Right renal cortex interstitium (tissue), 3 donors: ENCODE data around the gene MDP1. TPM values are rescaled to one million over a fixed set of nuclear protein-coding genes. Genes with fewer than 3 reads are reported as not detected.
"Not testable (repeated sequence)": the region's sequence is repeated elsewhere in the genome, so short reads cannot be mapped to it uniquely, and the experiment has no call there.

Experiments
- DNase-seq, 3 donors: peaks; one replicate each; pipeline ENCODE4 v3.0.0-alpha.2; 2013; ENCODE audit warnings: low read depth in 3 of 3, low spot score in 2 of 3
- polyA plus RNA-seq, 3 donors: library from polyadenylated mRNA; unstranded; fragments of 120-200 nt; gene quantifications; one replicate each; pipeline ENCODE4 v1.2.1, GENCODE V29; 2013; ENCODE audit not compliant: insufficient read length in 3 of 3

The MDP1 gene
- polyA plus RNA-seq, 3 donors, result 10.2 to 12.9 (median 12.5) TPM

DNA sequence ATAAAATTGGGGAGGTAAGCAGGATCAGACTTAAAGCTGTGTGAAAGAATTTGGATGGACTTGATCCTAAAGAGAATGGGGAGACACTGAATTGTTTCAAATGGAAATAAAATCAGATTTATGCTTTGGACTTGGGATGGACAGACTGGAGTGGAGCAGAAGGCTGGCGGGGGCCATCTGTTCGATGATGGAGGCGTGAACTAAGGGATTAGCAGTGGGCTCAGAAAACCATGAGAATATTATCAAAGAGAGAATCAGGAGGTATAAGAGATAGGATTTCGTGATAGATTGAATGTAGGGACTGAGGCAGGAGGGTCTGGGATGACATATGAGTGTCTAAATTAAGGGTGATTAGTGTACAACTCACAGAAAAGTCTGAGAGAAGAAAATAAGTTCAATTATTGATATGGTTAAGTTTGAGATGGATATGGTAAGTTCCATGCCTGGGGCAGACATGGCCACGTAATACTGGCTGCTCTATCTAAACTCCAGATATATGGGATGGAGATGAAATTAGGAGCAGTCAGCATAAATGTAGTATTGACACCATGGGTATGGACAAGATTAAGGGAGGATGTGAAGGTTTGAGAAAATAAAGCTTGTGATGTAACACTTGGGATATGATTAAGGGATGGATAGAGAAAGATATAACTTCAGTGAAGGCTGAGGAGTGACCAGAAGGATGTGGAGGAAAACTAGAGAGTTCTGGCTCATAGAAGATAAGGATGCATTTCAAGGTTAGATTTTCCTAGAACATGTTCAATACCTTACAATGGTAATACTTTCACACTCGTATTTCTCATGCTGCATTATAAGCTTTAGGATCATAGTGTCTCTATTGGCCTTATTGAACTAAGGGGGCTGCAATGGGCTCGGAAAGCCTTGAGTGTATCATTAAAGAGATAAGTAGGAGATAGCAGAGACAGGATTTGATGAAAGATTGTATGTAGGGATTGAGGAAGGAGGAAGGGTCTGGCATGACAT, 11.4 kb downstream of the MDP1 start:
- DNase-seq, result no peak

DNA sequence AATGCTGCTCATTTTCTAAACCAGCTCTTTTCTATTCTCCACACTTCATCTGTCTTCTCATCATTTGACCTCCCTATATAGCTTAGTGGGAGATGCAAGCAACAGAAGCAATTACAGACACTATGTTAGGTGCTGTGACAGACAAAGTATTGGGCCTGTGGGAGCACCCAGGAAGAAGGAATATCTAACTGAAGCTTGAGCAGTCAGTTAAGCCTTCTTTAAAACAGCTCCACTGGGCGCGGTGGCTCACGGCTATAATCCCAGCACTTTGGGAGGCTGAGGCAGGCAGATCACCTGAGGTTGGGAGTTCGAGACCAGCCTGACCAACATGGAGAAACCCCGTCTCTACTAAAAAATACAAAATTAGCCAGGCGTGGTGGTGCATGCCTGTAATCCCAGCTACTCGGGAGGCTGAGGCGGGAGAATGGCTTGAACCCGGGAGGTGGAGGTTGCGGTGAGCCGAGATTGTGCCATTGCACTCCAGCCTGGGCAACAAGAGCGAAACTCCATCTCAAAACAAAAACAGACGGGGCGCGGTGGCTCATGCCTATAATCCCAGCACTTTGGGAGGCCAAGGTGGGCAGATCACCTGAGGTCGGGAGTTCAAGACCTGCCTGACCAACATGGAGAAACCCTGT, 12.5 kb downstream of the MDP1 start:
- DNase-seq, result not testable (repeated sequence)

DNA sequence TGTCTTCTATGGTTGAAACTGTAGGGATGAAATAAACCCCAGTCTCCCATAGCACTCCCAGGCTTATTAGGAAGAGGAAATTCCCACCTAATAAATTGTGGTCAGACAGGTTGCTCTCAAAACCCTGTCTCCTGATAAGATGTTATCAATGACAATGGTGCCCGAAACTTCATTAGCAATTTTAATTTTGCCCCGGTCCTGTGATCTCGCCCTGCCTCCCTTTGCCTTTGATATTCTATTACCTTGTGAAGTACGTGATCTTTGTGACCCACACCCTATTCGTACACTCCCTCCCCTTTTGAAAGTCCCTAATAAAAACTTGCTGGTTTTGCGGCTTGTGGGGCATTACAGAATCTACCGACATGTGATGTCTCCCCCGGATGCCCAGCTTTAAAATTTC, 13.3 kb downstream of the MDP1 start:
- DNase-seq, result not testable (repeated sequence)

DNA sequence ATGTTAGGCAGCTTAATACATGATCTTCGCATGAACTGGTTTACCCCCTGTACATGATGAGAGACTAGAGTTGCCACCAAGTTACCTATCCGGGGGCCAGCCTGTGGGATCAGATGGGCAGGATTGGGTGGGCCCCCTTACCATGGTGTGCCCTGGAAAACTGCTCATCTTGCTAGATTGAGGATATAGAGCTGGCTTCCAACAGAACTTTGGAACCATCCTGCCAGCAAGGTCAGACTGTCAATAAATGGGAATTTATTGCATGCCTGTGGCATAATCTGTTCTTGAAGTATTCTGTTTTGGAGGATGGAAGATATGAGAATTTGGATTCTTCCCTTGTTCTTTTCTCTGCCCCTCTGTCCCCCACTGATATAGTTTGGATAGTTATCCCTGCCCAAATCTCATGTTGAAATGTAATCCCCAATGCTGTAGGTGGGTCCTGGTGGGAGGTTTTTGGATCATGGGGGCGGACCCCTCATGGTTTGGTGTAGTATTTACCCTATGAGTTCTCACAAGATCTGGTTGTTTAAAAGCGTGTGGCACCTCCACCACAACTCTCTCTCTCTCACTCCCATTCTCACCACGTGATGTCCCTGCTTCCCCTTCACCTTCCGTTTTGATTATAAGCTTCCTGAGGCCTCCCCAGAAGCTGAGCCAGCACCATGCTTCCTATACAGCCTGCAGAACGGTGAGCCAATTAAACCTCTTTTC, 16.9 kb downstream of the MDP1 start:
- DNase-seq, result no peak

DNA sequence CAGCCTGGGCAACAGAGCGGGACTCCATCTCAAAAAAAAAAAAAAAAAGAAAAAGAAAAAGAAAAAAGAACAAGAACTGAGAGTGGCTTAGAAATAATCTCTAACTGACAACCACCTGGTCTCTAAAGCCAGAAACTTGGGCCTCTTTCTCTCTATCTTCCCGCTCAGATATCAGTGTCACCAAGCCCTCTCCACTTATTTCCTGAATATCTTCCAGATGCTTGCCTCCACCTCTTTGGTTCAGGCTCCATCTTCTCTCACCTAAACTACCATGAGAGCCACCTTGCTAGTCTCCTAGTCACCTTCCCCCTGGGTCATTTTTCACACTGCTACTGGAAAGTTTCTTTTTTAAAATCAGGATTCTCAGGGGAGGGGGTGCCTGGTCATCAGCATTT, 18.8 kb downstream of the MDP1 start:
- no peak for DNase-seq

DNA sequence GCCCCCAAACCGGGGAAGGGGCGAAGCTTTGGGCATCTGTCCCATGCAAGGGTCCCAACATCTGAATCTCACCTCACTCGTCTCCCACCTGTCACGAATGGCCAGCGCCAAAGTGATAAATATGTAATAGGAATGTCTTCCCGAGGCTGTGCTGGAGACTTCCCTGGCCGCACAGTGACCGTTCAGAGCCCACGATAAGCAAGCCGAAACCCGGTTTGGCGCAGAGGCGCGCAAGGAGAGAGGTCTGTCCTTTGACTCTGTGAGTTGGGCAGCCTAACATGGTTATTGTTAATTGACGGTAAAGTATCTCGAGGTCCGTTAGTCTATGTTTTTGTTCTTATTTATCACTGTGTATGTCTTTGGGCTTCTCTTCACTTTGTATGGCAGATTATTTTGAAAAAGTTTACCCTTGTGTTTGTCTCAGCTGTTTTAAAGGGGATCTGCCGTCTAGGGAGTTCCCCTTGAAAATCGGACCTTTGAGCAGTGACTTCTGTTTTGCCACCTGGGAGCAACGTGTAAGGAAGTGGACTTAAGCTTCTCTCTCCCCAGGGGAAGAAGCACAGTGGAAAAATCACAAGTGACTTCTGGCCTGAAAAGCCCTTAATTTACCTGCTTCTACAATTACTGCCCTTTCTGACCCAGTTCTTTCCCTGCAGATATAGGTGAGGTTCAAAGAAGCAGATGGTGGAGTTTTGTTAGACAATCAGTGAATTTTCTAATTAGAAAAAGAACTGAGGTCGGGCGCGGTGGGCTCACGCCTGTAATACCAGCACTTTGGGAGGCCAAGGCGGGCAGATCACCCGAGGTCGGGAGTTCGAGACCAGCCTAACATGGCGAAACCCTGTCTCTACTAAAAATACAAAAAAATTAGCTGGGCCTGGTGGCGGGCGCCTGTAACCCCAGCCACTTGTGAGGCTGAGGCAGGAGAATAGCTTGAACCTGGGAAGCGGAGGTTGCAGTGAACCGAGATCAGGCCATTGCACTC, 19.5 kb downstream of the MDP1 start:
- DNase-seq, result no peak

DNA sequence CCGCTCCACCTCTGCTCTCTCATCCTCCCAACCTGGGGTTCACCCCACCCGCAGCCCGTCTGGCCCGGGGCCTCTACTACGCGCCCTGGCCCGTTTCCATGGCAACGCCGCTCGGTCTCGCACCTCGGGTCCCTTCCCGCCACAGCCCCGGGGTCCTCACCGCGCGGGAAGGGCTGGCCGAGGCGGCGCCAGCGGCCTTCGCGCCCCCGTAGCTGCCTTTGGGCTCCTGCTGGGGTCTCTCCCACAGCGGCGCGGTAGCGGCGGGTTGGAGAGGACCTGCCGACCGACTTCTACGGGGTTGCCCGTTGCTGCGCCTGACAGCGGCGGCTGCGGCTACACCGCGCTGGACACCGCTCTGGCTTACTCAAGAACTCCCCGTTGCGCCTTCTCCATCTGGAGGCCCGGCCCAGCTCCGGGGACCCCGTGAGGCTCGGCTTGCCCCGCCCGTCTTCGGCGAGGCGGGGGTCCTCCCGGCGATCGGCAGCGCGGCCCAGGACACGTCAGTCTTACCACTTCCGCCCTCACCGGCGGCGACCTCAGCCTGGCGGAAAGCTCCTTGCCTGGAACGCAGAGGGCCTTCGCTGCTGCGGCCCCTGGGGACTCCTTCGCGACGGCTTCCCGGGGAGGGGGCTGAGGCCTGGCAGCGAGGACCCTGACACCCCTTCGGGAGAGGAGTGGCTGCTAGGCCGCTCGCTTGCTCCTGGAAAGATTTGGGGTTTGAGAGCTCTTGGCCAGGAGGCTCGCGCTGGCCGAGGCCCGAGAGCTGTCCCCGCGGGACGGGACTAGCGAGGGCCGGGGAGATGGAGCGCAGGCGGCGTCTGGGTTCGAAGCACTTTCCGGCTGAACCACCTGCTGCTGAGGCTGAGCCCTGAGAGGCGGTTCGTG, 20.4 kb downstream of the MDP1 start, which contains the start of gene TM9SF1:
TSS of gene TM9SF1 (minus strand) at position 256 of the 885 bp plus-strand sequence. CDS start 422 bp downstream, outside the sequence.
- peak in 1 of 3 donors; percentile 78 for DNase-seq

DNA sequence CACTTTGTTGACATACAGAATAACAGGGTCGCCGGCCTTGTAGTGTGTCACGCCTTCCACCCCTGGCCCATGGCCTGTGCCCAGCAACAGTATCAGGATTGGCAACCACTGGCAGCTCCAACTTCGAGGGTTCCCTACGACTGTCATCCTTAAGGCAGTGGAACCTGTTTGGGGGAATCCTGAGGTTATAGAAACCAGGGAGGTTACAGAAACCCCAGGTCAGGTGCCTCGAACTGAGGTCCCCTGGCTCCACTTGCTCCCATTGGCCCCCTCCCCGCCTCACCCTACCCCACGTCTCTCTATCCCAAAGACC, 21.0 kb downstream of the MDP1 start:
- no peak for DNase-seq

DNA sequence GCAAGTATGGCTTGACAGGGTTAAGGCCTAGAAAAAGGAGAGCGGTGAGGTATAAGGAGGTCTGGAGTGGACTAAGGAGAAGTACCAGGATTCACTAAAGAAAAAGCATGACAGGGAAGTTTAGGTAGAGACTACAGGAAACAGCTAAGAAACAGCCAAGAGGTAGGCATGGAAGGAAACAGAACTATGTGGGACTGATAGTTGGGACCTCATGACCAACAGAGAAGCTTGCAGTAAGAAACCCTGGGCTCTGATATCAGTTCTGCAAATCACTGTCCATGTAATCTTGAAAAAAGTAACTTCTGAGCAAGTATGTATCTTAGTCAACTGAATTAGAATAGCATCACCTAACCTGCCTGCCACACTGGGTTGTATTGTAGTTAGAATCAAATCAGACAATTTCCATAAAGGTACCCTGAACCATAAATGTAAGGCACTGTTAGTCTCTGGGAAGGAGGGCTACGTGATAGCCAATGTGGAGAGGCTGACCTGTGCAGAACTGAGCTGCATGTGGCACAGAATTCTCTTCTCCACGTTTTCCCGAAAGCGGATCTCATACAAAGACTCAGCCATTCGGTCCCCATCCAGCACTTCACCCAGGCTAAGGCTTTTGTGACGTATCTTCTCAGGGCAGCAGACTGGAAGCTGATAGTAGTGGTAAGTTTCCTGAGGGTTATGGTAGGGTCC, 21.5 kb downstream of the MDP1 start:
- DNase-seq, result no peak

DNA sequence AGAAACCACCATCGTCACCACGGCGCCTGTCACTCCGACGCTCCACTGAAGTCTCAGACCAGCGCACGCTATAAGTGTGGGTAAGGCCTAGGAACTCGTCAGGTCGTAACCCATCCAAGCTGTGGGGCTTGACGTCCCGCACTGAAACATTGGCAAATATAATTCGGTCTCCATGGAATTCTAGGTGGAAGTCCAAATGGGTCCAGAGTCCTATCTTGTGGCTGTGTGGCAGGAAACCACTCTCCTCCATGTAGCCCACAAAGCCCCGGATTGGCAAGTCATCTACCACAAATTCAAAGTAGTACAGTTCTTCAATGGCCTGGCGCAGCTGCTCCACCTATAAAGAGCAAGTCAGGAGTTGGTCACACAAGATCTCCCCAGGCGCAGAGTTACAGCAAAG, 22.9 kb downstream of the MDP1 start:
- DNase-seq, result no peak

DNA sequence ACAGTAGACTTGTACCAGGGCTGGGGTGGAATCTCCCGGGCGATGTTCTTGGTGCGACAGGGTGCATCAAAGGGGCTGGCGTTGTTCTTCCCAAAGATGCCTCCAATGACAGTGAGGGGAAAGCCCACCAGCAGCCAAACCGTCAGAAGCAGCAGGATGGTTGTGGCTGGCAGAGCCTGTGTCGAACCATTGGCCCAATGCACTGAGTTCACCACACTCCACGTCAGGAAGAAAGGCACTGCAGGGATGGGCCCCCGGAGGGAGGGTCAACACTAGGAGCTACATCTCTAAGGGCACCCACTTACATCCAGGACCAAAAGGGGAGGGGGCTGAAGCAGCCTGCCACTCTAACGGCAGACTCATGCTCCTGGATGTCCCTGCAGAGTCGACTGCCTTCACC, 25.4 kb downstream of the MDP1 start:
- no peak for DNase-seq

DNA sequence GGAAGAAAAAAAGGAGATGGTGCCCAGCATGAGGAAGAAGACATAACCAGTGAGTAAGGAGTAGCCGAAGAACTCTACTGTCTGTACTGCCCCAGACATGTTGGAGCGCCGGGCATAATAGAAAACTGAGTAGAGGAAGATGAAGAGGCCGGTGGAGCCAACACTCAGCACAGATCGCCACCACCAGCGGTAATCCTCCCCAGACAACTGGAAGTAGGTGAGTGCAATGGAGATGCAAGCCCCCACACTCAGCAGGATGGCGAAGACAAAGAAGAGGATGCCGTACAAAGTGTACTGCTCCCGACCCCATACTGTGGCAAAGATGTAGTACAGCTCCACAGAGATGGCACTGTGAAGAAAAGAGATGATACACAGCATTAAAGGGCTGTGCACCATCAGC, 26.4 kb downstream of the MDP1 start:
- DNase-seq, result no peak

DNA sequence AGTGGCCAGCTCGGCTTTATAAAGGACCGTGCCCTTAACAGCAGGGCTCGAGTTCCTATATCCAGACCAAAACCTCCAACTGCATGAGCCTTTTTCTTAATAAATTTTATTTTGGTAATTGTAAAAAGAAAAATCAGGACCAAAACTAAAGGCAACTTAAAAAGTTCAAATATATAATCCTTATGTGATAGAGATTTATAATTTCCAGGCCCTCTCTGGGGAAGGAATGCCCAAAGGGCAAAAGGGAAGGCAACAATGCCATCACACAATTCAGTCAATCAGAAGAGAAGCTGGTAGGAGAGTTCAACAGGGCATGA, 26.8 kb downstream of the MDP1 start:
- no peak for DNase-seq

DNA sequence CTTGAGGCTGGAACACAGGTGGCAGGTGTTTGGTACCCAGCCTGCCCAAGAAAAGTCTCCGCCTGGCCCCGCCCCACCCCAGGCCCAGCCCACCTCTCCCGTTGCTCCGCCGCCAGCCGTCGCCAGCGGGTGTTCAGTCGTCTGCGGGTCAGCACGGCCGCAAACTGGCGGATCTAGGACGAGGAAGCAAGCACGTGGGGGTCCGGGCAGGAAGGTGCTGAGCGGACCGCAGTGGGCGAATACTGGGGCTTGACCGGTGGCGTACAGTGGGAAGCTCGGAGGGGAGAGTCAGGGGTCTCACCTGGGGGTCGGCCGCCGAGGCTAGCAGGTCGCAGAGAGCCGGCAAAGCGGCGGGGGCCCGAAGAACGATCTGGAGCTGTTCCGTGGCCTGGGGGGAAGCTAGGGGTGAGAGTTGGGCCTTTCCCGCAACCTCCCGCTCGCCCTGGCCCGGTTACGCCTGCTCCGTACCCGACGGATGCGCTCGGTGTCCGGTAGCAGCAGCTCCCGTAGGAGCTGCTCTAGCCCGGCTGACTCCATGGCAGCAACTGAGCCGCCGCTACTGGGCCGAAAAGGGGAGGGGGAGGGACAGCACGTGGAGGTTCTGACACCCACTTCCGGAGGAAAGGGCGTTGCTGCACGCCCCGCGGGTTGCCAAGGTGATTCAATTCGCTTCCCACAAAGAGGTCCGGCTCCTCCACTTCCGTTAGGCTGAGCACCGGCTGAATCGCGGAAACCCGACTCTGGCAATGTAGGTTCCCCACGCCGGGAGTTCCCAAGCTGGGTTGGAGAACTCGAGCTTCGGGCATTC, 27.4 kb downstream of the MDP1 start, which contains the start of gene IPO4:
TSS of gene IPO4 (minus strand) at position 566 of the 808 bp plus-strand sequence. CDS start at position 537, 29 bp downstream.
- DNase-seq, result peak; percentile 83 to 94 (median 92)

DNA sequence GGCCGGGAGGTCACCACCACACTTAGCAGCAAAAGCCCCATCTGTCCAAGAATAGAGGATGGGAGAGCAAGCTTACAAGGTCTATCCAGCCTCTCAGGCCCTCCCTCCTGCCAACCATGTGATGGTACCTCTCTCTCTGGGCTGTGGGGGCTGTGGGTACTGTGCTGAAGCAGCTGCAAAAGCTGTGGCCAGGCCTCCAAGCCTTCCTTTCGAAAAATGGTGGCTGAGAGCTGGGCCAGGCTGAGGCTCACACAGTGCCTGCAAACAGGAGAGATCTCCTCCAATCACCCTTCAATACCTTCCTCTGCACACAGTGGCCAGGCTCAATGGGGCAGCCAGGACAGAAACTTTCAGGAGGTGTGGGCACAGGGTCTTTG, 28.3 kb downstream of the MDP1 start:
- DNase-seq, result no peak

DNA sequence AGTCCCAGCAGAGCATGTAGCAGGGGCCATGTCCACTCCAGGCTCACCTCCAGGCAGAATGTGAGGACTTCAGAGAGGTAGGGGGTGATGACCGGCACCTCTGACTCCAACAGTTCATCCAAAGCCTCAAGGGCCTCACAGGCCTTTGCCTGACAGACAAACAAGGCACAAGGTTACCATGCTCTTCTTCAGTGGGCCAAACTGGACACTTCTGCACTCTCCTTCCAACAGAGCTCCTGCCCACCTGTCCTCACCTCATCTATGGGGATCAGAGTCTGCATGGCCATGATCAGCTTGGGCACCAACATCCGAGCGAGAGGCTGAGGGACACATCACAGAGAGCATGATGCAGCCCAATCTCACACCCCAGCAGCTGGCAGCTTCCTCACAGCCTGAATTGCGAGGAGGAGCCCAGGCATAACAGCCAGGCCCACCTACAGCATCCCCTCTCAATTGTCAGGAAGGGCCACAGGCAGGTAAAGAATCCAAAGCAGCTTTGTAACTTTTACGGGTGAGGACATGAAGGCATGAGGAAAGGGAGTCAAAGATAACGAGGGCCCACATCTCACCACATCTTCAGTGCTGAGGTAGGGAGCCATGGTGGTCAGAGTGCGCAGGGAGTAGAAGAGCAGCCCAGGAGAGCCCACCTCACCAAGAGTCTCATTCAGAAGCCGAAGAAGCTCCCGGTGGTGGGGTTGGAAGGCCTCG, 28.9 kb downstream of the MDP1 start:
- DNase-seq, result no peak

DNA sequence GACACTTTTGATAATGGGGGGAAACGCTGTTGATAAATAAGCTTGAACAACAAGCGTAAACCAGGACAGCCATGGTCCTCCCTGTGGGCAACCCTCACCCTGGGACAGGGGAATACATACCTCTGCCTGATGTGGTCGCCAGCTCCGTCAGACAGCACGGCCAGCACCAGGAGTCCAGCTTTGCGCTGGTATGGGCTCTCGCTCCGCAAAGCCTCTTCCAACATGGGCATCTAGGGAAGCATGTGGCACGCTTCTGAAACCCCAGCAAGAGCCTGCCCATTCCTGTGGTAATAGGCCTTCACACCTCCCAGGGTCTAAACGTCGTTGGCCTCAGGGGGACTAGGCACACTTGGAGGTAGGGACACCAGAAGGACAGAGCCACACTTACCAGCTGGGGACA, 30.1 kb downstream of the MDP1 start:
- no peak for DNase-seq
